K562 (cell line): Measurements from ENCODE around the gene TYSND1. TPM values are rescaled to one million over a fixed set of nuclear protein-coding genes. Genes with fewer than 3 reads are reported as not detected.

Experiments used
- ATAC-seq: fragments of 200-7000 bp; cut with Tn5 transposase; 3 replicates; pipeline ENCODE4 v1.9.1; 2020; ENCODE audit warnings: moderate library complexity
- BruUV-seq: library from RNA; stranded (reverse); fragments of 400-500 nt; replicated peaks from 2 replicates; lab custom pipeline; 2021; lab: Mats Ljungman, UMichigan
- CTCF ChIA-PET: fragments of 300-600 bp; formaldehyde crosslinking; extraction: SDS; loops from one replicate; lab custom pipeline; 2021; ENCODE audit warnings: low intra/inter-chr PET ratio; lab: Yijun Ruan, JAX
- POLR2A ChIA-PET: fragments of 300-600, 350-650 bp; sonication (Branson Sonifier 250); formaldehyde crosslinking; extraction: SDS; loops from one replicate; lab custom pipeline; 2021; ENCODE audit warnings: antibody characterized with exemption, inconsistent platforms; lab: Yijun Ruan, JAX
- DNase-seq, 4 experiments: peaks; one replicate each; pipeline versions ENCODE4 v3.0.0 to v3.0.0-alpha.2; 2011 to 2018; ENCODE audit warnings: low spot score in 3 of 4, mixed read lengths in 3 of 4; ENCODE audit errors: extremely low read depth in 1 of 4
- FAIRE-seq: peaks from 2 replicates; lab custom pipeline; 2011; peaks lifted over from hg19 to GRCh38; lab: Jason Lieb, UNC
- H2AFZ ChIP-seq: 2 replicates; pipeline ENCODE4 v1.6.0; 2011; ENCODE audit warnings: low read depth, low read length, control low read depth, inconsistent platforms
- H3K27ac ChIP-seq: fragments of 200-600 bp; 3 replicates; pipeline ENCODE4 v1.8.0; 2011; ENCODE audit warnings: low read depth, mild to moderate bottlenecking, control low read depth, inconsistent platforms, low read length, moderate library complexity, mixed read lengths; ENCODE audit errors: extremely low read depth
- H3K27me3 ChIP-seq, 2 experiments: fragments of 300-600 bp in 1 of 2; 2 replicates in 1 of 2; 3 replicates in 1 of 2; pipeline versions ENCODE4 v1.6.0 to v1.8.0; 2011; ENCODE audit warnings: inconsistent platforms in 2 of 2, low read length in 2 of 2, mild to moderate bottlenecking in 1 of 2, mixed read lengths in 1 of 2, moderate library complexity in 1 of 2; ENCODE audit not compliant: control insufficient read depth in 2 of 2, insufficient read depth in 2 of 2
- H3K36me3 ChIP-seq: fragments of 300-600 bp; 3 replicates; pipeline ENCODE4 v1.8.0; 2011; ENCODE audit warnings: mild to moderate bottlenecking, low read length, inconsistent platforms; ENCODE audit not compliant: control insufficient read depth, insufficient read depth
- H3K4me1 ChIP-seq, 2 experiments: fragments of 200-600 bp in 1 of 2; replicated peaks in 1 of 2; 2 replicates in 1 of 2; 3 replicates in 1 of 2; pipeline versions ENCODE4 v1.5.1 to v1.8.0; 2011; ENCODE audit warnings: inconsistent platforms in 2 of 2, low read length in 2 of 2, mild to moderate bottlenecking in 1 of 2, mixed read lengths in 1 of 2, moderate library complexity in 1 of 2; ENCODE audit not compliant: control insufficient read depth in 2 of 2, insufficient read depth in 2 of 2
- H3K4me2 ChIP-seq: 2 replicates; pipeline ENCODE4 v1.6.1; 2011; ENCODE audit warnings: low read length, control low read depth, inconsistent platforms, mixed read lengths; ENCODE audit not compliant: insufficient read depth
- H3K4me3 ChIP-seq: fragments of 200-600 bp; sonication (generic), shearing (Covaris generic); 2 replicates; pipeline ENCODE4 v1.5.1; 2016; ENCODE audit warnings: control low read depth, inconsistent platforms
- H3K79me2 ChIP-seq: fragments of 200-600 bp; 3 replicates; pipeline ENCODE4 v1.8.0; 2011; ENCODE audit warnings: low read length, inconsistent platforms; ENCODE audit not compliant: control insufficient read depth, insufficient read depth
- H3K9ac ChIP-seq, 2 experiments: 2 replicates each; pipeline versions ENCODE4 v1.6.0 to v1.6.1; 2011; ENCODE audit warnings: low read depth in 2 of 2, low read length in 2 of 2, control low read depth in 1 of 2, inconsistent platforms in 1 of 2, mild to moderate bottlenecking in 1 of 2, mixed read lengths in 1 of 2; ENCODE audit not compliant: insufficient read depth in 1 of 2
- H3K9me1 ChIP-seq: one replicate; pipeline ENCODE4 v1.6.0; 2011; ENCODE audit warnings: inconsistent platforms, mild to moderate bottlenecking, low read length, moderate library complexity; ENCODE audit not compliant: control insufficient read depth, insufficient read depth
- H3K9me3 ChIP-seq: replicated peaks from 2 replicates; pipeline ENCODE4 v1.5.1; 2011; ENCODE audit warnings: low read depth, low read length, inconsistent platforms; ENCODE audit not compliant: control insufficient read depth, insufficient read depth
- H4K20me1 ChIP-seq: replicated peaks from 2 replicates; pipeline ENCODE4 v1.6.1; 2011; ENCODE audit warnings: low read length, inconsistent platforms, mixed read lengths; ENCODE audit not compliant: control insufficient read depth, insufficient read depth
- ATF3 ChIP-seq, 2 experiments: fragments of 450-650 bp in 1 of 2; sonication (generic) in 1 of 2; formaldehyde crosslinking in 1 of 2; IDR thresholded peaks in 1 of 2; conservative IDR thresholded peaks in 1 of 2; 2 replicates each; pipeline versions ENCODE4 v1.6.1 to v1.8.1; 2016 to 2023; ENCODE audit warnings: mild to moderate bottlenecking in 2 of 2, moderate library complexity in 2 of 2, inconsistent platforms in 1 of 2, missing genetic modification reagents in 1 of 2
- CEBPB ChIP-seq: fragments of 450-650 bp; IDR thresholded peaks from 2 replicates; pipeline ENCODE4 v1.6.1; 2016; ENCODE audit warnings: missing genetic modification characterization, missing compliant biosample characterization
- ZNF316 ChIP-seq: fragments of 450-650 bp; IDR thresholded peaks from 2 replicates; pipeline ENCODE4 v1.6.1; 2016
- ZSCAN29 ChIP-seq: fragments of 450-650 bp; IDR thresholded peaks from 2 replicates; pipeline ENCODE4 v1.6.1; 2017
- WGBS: fragments of 100-300 bp; shearing (Covaris generic); methylation state at CpG from one replicate; pipeline ENCODE4 v1.1.6; 2016; ENCODE audit warnings: low coverage, mixed read lengths; ENCODE audit not compliant: insufficient coverage; ENCODE audit errors: missing lambda C conversion rate; 5-methylcytosine and 5-hydroxymethylcytosine counted together
- in situ Hi-C: fragments of 300-500 bp; cut with MboI; formaldehyde crosslinking; loops from 4 replicates; pipeline ENCODE4 v1.15.0; 2018; ENCODE audit warnings: inconsistent platforms, mixed read lengths
- intact Hi-C: fragments of 100-400 bp; cut with micrococcal nuclease; formaldehyde crosslinking; loops from 2 replicates; pipeline ENCODE4 v1.14.2; 2022
- polyA plus RNA-seq, 8 experiments: library from polyadenylated mRNA; depleted of rRNA in 4 of 8; stranded (reverse) in 5 of 8; unstranded in 3 of 8; fragments of >200 nt; fragmentation: Nextera tagmentation in 2 of 8; fragmentation: Illumina TruSeq in 1 of 8; extraction: Ambion mirVana in 2 of 8; extraction: Trizol in 1 of 8; gene quantifications; 2 replicates each; pipeline versions ENCODE4 v1.2.1 to v1.2.3, GENCODE V29; 2011 to 2014; ENCODE audit warnings: inconsistent platforms in 1 of 8, missing spikeins in 1 of 8
- total RNA-seq, 7 experiments: library from RNA; depleted of rRNA in 6 of 7; stranded (reverse); fragments of >200 nt in 6 of 7; fragmentation: Illumina TruSeq in 2 of 7; extraction: Trizol in 2 of 7; gene quantifications; 2 replicates each; pipeline versions ENCODE4 v1.2.1 to v1.2.3, GENCODE V29; 2011 to 2021; ENCODE audit warnings: low replicate concordance in 1 of 7

Gene TYSND1
- total and polyA plus RNA-seq, 9 of the 15 experiments (the other 6 are each of a cell fraction or from before 2014, with no cell fraction given): 0.60 to 2.0 (median 1.3) TPM

GRCh38 chr10:70162151-70162891 lies 15.8 kb upstream of the TYSND1 start (continued):
- no peak for TF ChIP-seq ATF3 (IDR thresholded peaks at IDR 0.05)
- no peak for TF ChIP-seq ATF3 (CRISPR knock-in tag; conservative IDR thresholded peaks at IDR 0.05)
- TF ChIP-seq CEBPB: no peak

GRCh38 chr10:70160798-70161197 lies 14.3 kb upstream of the TYSND1 start:
- H3K4me1 ChIP-seq: peaks cover 0 to 21% of the 10 kb centered on the region in 2 experiments; a peak in 4 of 5 replicates
- H4K20me1 ChIP-seq: peaks cover 32% of the 10 kb centered on the region
- H3K79me2 ChIP-seq: peaks cover 63% of the 10 kb centered on the region
- no peak overlapping the region for H3K4me3 ChIP-seq
- no peak for DNase-seq
- no peak for TF ChIP-seq ZSCAN29
- peak; percentile 50; the same call in 1 of the 2 replicates for TF ChIP-seq ZNF316
- 64% methylated on average over 1 of the region's 1 CpG for WGBS
- no peak for ATAC-seq
- ChIA-PET CTCF (no interaction called here), POLR2A (interaction anchor here (0.9 to 1.4 kb wide), 3 partner anchors 8 to 10 kb away, joined by 4 to 15 read pairs (median 5); partner anchors contain the start of gene SAR1A)
- no TSS peak for BruUV-seq
- peaks cover 90% of the 10 kb centered on the region for H3K36me3 ChIP-seq
- no peak for FAIRE-seq
- no peaks in the 10 kb centered on the region for H3K27me3 ChIP-seq
- no peaks in the 10 kb centered on the region for H3K9me3 ChIP-seq
- no peaks in the 10 kb centered on the region for H3K9me1 ChIP-seq
- no peak overlapping the region for H3K9ac ChIP-seq
- H3K27ac ChIP-seq: no peak overlapping the region
- in situ Hi-C loops: no loop called here
- intact Hi-C loops: no loop called here
- H3K4me2 ChIP-seq: no peak overlapping the region
- H2AFZ ChIP-seq: no peak overlapping the region
